Measurements from ENCODE around the gene KLK5.

DNA sequence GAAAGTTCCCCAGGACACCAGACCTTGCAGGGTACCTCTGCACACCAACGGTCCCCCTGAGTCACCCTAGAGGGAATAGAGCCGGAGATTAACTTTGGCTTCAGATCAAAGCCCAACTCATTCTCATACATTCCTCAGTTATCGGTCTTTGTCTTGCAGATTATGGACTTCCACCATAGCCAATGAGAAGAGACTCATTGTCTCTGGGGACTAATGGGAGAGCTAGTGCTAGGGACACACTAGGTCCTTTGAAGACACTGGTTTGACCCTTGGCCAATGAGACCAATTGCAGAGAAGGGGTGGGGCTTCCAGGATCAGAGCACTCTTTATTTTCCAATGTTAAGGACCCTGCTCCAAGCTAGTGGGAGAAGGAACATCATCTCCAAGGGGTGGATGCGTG, 24.8 kb upstream of the KLK5 start:
- TF ChIP-seq, protein P1, sequence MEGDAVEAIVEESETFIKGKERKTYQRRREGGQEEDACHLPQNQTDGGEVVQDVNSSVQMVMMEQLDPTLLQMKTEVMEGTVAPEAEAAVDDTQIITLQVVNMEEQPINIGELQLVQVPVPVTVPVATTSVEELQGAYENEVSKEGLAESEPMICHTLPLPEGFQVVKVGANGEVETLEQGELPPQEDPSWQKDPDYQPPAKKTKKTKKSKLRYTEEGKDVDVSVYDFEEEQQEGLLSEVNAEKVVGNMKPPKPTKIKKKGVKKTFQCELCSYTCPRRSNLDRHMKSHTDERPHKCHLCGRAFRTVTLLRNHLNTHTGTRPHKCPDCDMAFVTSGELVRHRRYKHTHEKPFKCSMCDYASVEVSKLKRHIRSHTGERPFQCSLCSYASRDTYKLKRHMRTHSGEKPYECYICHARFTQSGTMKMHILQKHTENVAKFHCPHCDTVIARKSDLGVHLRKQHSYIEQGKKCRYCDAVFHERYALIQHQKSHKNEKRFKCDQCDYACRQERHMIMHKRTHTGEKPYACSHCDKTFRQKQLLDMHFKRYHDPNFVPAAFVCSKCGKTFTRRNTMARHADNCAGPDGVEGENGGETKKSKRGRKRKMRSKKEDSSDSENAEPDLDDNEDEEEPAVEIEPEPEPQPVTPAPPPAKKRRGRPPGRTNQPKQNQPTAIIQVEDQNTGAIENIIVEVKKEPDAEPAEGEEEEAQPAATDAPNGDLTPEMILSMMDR (IDR thresholded peaks at IDR 0.05; ENCODE audit: low read length), result no peak
- TF ChIP-seq EZH2 (optimal IDR thresholded peaks at IDR 0.05; ENCODE audit: low read depth, low read length), result no peak

Data from MM.1S (cell line).